ENCODE results near the gene MAPRE3.

Gene MAPRE3

DNA sequence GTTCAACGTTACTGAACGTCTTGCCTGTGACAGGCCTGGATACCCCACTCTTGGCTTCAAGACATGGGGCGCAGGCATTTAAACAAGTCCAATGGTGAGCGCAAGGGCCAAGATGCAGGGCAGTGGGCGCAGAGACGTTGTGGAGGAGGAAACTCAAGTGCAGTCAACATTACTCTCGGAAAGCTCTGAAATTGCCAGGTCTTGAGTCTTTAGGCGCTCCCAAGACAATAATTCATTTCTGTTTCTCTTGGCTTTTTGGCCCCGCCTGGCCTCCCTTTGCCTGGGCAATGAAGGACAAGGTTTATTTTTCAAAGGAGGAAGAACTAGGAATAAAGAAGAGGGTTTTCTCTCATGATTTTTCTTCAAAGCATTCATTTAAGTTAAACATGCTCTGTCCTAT is 49.0 kb downstream of the MAPRE3 start:
- DNase-seq: no peak

DNA sequence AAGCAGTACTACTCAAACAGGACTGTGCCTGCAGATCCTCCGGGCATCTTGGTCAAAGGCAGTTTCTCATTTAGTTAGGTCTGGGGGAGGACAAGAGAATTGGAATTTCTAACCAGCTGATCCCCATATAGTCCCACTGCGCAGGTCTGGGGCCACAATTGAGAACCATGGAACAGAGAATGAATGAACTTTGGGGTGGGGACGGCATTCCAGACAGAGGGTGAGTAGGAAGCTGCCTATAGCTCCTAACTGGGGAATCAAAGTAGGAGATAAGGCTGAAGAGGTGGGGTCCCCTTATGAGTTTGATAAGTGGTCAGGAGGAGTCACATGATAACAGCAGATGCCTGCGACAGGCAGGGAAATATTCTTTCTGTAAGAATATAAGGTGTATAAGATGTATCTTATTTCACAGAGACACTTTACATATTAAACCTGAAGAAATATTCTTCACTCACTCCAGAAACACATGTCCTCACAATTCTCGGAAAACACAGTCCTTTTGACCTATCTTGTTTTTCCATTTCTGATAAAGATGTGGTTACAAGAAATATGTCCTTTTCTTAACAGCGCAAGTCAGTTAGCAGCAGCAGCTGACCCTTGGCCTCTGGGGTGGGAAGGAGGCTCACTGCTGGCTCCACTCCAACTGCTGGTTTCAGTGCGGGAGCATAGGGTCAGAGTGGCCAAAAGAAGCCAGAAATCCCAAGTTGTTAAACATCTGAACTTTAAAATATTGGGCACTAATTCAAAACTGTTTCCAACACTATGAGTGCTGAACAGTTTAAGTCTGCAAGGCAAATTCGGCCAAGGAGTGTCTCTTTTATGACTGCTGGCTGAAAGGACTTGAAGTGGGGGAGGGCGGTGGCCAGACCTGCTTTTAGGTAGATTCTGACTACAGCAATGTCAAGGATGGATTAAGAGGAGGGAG is 49.8 kb downstream of the MAPRE3 start:
- no peak for DNase-seq

DNA sequence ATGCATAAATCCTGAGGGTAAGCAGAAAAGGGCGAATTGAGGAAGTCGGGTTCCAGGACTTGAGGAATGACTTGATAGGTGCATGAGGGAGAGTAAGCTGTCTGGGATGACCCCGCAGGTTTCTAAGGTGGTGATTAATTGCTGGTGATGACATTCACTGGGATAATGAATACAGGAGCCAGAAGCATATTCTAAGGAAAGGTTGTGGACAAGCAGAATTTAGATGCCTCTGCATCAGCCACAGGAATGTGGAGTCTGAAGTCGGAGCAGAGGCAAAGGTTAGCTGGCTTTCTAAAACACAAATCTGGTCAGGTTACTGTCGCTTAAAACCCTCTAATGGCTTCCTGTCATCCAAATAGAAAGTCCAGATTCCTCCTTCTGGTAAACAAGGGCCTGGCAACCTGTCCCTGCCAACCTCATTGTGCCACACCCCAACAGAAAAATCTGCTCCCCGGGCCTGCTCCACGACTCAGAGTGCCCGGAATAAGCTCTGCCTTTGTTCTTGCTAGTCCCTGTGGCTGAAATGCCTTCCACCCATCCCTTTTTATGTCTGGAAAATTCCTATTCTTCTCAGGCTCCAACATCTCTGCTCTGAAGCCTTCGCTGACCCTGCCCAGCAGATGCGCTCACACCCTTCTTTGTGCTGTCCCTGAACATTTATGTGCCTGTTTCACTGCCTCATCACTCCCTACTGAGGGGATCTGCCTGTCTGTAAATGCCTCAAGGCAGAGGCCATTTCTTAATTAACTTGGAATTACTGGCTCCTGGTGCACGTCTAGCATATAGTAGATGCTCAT is 51.0 kb downstream of the MAPRE3 start:
- DNase-seq: no peak

DNA sequence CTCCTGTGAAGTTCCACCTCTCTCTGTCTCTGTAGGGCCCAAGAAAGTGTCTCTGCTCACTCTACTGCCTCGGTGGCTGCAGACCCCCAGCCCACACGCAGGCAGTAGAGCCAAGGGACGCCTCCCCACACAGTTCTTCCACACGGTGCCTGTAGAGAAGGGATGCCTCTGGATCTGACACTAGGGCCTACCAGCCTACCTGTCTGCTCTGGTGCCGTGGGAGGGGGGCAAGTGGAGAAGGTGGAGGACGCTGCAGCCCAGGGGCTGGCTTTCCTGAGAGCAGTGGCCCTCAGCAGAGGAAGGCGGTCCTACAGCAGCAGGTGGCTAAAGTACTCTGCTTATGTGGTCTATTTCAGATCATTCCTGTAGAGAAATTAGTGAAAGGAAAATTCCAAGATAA is 53.3 kb downstream of the MAPRE3 start:
- DNase-seq: no peak

DNA sequence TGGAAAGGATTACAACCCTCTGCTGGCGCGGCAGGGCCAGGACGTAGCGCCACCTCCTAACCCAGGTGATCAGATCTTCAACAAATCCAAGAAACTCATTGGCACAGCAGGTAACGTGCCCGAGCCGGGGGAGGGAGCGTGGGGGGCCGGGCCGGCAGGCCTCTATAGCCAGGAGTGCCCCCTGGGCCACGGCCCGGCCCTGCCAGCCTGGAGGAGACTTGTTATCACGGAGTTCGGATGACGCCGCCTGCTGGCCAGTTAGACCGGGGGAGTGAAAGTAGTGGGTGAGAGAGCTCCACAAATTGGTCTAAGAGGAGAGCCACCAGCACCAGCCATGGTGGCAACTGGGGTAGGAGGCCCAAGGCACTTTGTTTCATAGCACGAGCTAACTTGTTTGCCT is 53.8 kb downstream of the MAPRE3 start:
- peak; percentile 83 for DNase-seq

DNA sequence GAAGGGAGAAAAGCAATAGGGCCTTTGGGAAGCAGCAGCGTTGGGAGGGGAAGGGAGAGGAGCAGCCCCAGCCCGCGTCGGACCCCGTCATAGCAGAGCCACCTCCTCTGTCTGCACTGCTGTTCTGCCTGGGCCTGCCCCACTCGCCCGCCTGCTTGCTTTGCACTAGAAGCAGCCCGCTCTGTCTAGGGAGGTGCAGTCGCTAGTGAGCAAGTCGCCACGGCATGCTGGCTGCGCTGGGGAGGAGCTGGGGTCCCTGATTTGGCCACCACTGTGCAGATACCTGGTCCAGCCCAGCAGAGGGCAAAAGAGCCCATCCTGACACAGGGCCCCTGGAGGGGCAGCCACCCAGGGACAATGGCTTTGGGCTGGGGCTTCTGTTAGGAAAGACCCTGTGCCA is 54.4 kb downstream of the MAPRE3 start:
- no peak for DNase-seq

DNA sequence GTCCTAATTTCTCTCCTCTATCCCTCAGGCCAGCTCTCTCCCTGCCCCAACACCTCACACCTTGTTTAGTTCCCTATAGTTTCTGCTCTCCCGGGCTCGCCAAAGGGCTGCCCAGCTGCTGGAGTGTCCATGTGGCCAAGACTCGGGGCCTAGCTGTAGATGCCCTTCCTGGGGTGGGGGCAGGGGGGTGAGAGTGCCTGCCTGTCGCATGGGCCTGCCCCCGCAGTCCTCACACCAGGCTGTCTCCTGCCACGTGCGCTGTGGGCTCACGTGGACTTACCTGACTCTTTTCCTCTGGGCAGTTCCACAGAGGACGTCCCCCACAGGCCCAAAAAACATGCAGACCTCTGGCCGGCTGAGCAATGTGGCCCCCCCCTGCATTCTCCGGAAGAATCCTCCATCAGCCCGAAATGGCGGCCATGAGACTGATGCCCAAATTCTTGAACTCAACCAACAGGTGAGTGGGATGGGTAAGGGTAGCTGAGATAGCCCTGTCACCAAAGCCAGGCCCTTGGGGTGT is 54.9 kb downstream of the MAPRE3 start:
- no peak for DNase-seq

DNA sequence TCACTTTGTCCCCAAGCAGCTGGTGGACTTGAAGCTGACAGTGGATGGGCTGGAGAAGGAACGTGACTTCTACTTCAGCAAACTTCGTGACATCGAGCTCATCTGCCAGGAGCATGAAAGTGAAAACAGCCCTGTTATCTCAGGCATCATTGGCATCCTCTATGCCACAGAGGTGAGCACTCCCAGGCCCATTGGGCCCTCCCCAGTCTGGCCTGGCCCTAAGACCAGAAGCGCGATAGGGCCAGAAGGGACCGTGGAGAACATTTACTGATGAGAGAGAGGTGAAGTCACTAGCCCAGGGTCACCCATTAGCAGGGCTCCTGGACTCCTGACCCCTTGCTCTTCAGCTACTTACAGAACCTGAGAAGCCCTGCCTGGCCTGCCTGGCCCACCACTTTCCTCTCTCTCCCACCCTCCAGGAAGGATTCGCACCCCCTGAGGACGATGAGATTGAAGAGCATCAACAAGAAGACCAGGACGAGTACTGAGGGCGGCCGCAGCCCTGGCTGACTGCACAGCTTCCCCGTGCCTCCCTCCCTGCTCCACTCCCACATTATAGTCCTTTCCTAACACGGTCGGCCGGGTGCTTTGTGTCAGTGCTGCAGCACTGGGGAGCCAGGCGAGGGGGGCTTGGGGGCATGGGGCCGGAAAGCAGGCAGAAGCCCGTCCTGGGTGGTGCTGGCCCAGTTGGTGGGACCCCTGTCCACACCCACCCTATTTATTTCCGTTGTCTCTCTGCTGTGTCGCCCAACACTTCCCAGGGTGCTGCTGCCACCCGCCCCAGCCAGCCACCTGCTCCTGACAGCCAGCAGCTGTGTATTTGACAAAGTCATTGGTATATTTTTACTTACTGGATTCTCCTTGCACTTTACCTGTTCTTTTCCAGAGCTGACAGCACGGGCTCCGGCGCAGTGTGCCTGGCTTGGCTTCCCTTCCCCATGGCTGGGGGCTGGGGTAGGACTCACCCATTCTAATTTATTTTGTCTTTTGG is 55.7 kb downstream of the MAPRE3 start:
- DNase-seq: no peak

DNA sequence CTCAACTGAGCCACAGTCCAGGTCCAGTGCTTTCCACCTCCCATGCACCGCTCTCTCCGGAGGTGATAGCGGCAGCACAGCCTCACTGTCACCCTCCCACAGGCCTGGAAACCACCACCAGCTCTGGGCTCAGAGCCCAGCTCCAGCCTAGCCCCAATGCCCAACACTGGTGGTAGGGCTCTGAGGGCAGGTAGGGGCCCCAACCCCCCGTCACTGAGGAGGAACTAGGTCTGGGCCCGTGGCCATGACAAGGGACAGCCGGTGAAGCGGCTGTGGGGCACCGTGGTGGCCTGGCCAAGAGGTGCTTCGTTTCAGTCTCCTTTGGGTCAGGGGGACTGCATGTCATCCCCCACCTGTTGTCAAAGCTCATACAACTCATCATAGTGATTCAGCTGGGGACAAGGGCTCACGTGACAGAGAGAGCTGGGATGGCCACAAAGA is 56.8 kb downstream of the MAPRE3 start:
- DNase-seq: no peak

DNA sequence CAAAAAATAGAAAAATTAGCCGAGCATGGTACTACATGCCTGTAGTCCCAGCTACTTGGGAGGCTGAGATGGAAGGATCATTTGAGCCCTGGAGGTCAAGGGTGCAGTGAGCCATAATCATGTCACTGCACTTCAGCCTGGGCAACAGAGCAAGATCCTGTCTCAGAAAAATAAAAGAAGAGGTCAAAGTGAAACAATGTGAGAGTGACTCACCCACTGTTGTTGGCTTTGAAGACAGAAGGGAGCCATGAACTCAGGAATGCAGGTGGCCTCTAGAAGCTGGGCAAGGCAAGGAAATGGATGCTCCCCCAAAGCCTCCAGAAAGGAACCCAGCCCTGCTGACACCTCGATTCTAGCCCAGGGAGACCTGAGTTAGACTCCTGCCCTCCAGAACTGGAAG is 58.6 kb downstream of the MAPRE3 start:
- no peak for DNase-seq

DNA sequence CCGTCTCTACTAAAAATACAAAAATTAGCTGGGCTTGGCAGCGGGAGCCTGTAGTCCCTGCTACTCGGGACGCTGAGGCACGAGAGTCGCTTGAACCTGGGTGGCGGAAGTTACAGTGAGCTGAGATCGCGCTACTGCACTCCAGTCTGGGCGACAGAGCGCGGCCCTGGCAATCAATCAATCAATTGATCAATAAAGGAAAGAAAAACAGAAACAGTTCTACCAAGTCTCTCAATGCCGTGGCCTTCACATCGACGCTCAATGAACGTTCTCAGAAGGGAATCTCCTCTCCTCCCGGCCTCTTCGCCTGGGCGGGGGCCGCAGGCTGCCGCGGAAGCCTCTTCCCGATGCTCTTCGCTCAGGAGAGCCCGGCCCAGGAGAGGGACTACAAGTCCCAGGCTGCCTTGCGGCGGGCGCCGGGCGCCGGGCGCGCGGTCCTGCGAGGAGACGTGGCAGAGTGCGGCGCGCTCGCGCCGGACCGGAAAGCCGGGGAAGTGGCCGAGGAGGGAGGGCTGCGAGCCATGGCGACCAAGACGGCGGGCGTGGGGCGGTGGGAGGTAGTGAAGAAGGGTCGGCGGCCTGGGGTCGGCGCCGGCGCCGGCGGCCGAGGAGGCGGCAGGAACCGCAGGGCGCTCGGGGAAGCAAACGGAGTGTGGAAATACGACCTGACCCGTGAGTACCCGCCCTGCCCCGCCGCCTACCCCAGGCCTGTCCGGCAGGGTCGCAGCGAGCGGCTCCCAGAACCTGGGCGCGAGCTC is 62.2 kb downstream of the MAPRE3 start, which contains the start of gene TMEM214:
Gene TMEM214, plus strand, starts transcription at position 471 of the 758 bp plus-strand sequence. Its CDS starts 51 bp downstream, at position 522.
- DNase-seq: peak; percentile 96

DNA sequence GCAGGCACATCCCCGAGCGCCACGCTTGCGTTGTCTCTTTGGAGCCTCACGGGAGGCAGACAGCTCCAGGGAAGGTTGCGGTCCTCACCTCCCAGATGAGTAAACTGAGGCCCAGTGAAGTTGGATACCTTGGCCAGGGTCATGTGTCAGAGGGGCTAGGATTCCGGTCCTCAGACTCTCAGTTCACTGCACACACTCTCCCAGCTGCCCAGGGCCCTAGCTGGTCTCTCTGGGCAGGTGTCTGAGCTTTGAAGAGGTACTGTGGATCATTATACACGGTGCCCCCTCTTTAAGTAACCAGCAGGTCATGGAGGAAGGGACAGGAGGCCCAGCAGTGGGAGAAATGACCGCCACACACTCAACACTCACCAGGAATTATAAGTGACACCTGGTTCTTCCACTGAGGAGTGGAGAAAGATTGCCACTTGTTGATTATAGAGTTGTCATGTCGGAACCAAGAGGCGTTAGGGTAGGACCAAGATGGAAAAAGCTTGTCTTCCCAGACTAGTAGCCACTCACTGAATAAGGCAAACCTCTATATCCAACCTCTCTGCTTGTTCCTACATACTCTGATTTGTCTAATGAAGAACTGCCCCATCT is 62.9 kb downstream of the MAPRE3 start:
- DNase-seq: no peak

DNA sequence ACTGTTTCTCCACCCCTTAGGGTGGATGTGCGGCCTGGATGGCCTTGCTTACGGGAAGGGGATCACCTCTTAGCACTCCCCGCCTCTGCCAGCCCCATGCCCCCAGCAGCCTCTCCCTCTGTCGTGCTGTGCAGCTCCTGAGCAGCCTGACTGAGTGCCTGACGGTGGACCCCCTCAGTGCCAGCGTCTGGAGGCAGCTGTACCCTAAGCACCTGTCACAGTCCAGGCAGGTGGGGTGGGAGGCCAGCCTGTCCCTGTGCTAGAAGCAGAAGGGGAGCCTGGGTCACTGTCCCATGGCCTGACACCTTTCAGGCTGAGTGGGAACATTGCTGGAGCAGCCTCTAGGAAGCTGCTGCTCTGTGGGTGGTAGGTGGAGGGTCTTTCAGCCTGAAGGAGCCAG is 67.6 kb downstream of the MAPRE3 start:
- DNase-seq: no peak

DNA sequence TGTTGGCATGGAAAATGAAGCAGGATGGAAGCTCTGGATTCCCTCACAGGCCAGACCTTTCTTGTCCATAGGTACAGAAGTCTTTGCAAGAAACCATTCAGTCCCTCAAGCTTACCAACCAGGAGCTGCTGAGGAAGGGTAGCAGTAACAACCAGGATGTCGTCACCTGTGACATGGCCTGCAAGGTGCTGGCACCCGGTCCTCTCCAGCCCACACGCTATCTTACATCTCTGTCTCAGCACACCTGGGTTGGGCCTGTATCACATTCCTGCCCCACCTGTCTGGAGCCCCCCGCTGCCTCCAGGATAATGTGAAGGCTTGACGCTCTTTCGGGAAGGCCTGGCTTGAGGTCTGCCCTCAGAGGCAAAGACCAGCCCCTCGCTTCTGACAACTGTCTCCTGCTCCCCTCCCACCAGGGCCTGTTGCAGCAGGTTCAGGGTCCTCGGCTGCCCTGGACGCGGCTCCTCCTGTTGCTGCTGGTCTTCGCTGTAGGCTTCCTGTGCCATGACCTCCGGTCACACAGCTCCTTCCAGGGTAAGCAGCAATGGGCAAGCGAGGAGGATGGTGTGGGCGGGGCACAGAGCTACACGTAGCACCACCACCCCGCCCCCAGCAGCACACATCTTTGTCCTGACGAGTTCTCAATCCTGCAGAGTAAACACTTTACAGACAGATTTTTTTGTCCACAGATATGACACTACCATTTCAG is 68.3 kb downstream of the MAPRE3 start:
- no peak for DNase-seq

DNA sequence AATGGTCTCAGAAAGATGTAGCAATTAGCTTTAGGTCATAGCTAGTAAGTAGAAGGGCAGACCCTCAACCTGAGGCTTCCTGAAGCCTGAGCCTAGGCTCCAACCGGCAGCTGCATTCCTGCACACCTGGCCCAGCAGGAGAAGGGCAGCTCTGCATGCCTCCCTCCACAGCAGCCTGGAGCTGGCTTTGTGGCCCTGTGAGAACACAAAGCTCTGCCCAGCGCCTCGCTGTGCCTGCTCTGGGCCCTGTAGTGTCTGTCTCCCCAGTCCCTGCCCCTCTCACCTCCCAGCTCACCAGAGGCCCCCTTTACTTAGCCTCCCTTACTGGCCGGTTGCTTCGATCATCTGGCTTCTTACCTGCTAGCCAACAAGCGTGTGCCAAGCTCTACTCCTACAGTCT is 69.0 kb downstream of the MAPRE3 start:
- DNase-seq: no peak

DNA sequence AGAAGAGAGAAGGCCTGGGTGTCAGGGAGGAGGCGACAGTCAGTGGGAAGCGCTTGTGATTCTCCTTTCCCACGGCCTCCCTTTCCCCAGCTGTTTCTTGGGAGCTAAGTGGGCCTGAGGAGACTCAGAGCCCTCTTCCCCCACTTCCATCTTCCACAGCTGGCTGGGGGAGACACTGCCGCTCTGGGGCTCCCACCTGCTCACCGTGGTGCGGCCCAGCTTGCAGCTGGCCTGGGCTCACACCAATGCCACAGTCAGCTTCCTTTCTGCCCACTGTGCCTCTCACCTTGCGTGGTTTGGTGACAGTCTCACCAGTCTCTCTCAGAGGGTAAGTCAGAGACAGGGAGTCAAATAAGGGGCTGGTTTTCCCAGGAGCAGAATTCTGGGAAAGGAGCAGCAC is 69.4 kb downstream of the MAPRE3 start:
- DNase-seq: no peak

DNA sequence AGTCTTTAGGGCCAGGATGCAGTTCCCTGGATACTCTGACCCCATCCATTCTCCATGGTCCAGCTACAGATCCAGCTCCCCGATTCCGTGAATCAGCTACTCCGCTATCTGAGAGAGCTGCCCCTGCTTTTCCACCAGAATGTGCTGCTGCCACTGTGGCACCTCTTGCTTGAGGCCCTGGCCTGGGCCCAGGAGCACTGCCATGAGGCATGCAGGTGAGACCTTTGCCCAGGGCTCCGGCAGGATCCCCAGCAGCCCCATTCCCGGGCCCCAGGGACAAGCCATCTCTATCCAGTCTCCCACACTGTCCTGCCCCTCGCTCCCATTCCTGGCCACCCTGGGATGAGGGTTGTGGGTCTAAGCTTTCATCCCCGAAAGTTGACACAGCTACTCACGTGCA is 69.8 kb downstream of the MAPRE3 start:
- no peak for DNase-seq

DNA sequence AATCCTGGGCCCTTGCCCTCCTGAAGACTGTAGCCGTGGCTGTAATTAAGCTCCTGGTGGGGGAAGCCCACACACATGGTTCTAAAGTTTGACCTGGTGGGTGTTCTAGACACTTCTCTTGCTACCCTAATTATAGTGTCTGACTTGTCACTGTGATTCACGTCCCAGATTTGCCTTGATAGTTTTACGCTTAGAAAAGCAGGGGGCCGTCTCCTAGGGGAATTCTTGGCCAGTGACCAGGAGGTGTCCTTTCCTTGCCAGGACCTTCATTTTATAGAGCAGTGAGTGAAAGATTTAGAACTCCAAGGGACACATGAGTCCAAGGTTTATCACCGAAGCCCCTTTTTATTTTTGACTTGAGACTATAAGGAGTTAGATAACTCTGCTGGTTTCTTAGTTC is 71.3 kb downstream of the MAPRE3 start:
- DNase-seq: no peak

DNA sequence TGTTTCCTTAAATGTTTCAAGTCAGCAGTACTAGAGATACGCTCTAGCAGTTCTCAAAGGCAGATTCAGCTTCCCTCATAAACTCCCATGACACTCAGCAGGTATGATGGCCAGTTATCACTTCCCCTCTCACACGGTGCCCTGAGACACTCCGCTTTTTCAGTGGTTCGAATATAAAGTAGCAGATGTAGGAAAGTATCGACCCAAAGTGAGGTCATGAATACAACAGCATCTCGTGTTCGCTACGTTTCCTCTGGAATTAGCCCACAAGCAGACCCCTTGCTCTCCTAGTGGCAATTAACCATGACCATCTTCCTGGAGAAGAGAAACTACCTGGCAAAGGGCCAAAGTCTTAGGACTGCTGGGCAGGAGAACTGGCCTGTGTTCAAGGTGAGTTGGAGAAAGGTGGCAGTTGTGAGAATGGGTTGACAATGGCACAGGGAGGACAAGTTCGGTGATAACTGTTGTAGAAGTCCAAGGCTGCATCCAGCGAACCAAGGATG is 71.8 kb downstream of the MAPRE3 start:
- DNase-seq: no peak

DNA sequence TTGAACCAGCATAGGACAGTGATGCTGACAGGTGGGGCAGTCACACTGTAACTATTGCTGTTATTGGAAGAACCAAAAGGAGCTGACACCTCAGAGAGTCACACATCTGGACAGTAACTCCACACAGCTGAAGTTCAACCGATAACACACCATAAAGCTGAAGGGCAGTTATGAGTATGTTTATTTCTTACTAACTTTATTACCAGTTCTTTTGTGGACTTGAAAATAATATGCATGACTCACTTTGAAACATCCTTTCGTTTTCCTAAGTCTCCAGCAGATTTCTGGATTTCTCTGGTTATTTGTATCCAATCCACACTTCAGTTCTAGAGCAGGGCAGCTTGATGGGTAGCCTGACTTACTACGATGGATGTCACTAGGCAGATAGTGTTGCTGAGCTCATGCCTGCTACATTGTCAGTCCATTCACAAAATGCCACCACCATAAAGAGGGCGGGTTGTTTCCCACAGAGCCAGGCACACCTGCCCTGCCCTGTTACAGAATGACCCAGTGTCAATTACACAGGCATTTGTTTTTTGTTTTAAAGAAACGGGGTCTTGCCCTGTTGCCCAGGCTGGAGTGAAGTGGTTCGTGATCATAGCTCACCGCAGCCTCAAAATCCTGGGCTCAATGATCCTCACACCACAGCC is 72.7 kb downstream of the MAPRE3 start:
- no peak for DNase-seq

All from 8988T (cell line).